Measurements from ENCODE around the gene UFL1. TPM values are rescaled to one million over a fixed set of nuclear protein-coding genes. Genes with fewer than 3 reads are reported as not detected.

The UFL1 gene
- total and polyA plus RNA-seq, 2 donors (not counting 3 experiments of a cell fraction or from before 2014, with no cell fraction given) = 3.4 to 18.3 TPM

DNA sequence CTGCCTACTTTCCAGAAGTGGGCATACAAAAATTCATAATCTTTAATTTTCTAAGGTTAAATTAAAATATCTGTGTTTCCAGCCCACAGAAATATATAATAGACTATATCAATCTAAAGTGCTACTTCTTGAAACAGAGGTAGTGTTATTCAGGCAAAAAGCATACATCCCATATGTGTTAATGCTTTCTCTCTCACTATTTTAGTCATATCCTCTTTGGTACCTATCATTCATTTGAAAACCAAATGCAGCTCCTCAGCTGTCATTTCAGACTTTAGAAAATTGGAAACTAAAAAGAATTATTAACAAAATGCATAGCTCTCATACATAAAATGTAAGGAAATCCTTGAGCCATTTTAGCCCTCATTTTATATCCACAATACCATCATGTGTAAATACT, 42.2 kb downstream of the UFL1 start:
- H3K9me3 ChIP-seq (replicated peaks; ENCODE audit: control insufficient read depth, insufficient read depth, low read length) = no peaks in the 10 kb centered on the region
- no peaks in the 10 kb centered on the region for H3K9me1 ChIP-seq (replicated peaks; ENCODE audit: control insufficient read depth, extremely low read depth, insufficient read depth, low read length)
- DNase-seq (ENCODE audit: low read depth, low spot score) (no peak), FAIRE-seq (no peak)
- dilution Hi-C loops (cut with MboI; ENCODE audit: extremely low pct_ligation_motif_present, low sequenced_read_pairs) (no loop called here), intact Hi-C loops (cut with micrococcal nuclease) (no loop called here)
- H2AFZ ChIP-seq (ENCODE audit: low read depth, low read length) = no peak overlapping the region
- no peak overlapping the region for H3K4me3 ChIP-seq (replicated peaks in 1 of 3; ENCODE audit: insufficient read depth in 1 of 3, low read depth in 1 of 3, low read length in 3 of 3)
- BruUV-seq (replicated peaks) = no TSS peak
- no peaks in the 10 kb centered on the region for H3K36me3 ChIP-seq (ENCODE audit: control insufficient read depth in 2 of 2, extremely low read depth in 1 of 2, insufficient read depth in 2 of 2, low read length in 2 of 2)
- H3K4me2 ChIP-seq (ENCODE audit: insufficient read depth, low read length) = no peak overlapping the region
- H3K4me1 ChIP-seq (ENCODE audit: control insufficient read depth, extremely low read depth, insufficient read depth, low read length) = no peaks in the 10 kb centered on the region
- H4K20me1 ChIP-seq (replicated peaks; ENCODE audit: control insufficient read depth, extremely low read depth, insufficient read depth, low read length) = no peaks in the 10 kb centered on the region
- TF ChIP-seq MYC (IDR thresholded peaks at IDR 0.05; ENCODE audit: low read depth, low read length) (no peak), POLR2A (IDR thresholded peaks at IDR 0.05; ENCODE audit: low read depth, low read length) (no peak), GATA2 (IDR thresholded peaks at IDR 0.05; ENCODE audit: insufficient read depth, insufficient read length, low read depth, low read length) (no peak), POLR2AphosphoS5 (IDR thresholded peaks at IDR 0.05; ENCODE audit: insufficient read depth, low read depth, low read length) (no peak), FOS (IDR thresholded peaks at IDR 0.05; ENCODE audit: borderline replicate concordance, insufficient read depth, low read length) (no peak)
- H3K27ac ChIP-seq (ENCODE audit: insufficient read depth, low read depth, low read length) = no peak overlapping the region
- POLR2A ChIA-PET = no interaction called here
- CTCF ChIA-PET = no interaction called here
- no peaks in the 10 kb centered on the region for H3K79me2 ChIP-seq (ENCODE audit: control insufficient read depth, insufficient read depth, low read length)
- H3K27me3 ChIP-seq (ENCODE audit: control insufficient read depth in 2 of 2, insufficient read depth in 2 of 2, low read length in 2 of 2) = no peaks in the 10 kb centered on the region
- H3K9ac ChIP-seq (replicated peaks; ENCODE audit: extremely low read depth, insufficient read depth, low read length) = no peak overlapping the region

DNA sequence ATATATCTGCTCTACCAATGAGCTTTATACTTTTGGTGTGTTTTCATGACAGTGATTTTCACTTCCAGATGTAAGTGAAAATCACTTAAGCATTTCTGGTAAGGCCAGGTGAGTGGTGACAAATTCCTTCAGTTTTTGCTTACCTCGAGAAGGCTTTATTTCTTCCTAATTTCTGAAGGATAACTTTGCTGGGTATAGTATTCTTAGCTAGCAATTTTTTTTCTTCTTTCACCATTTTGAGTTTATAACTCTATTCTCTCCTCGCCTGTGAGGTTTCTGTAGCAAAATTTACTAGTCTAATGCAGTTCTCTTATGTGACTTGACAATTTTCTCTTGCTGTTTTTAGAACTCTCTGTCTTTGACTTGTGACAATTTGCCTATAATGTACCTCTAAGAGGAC, 48.4 kb downstream of the UFL1 start:
- POLR2A ChIA-PET = no interaction called here
- Histone ChIP-seq H3K27me3 (ENCODE audit: control insufficient read depth in 2 of 2, insufficient read depth in 2 of 2, low read length in 2 of 2) (no peaks in the 10 kb centered on the region), H3K36me3 (ENCODE audit: control insufficient read depth in 2 of 2, extremely low read depth in 1 of 2, insufficient read depth in 2 of 2, low read length in 2 of 2) (no peaks in the 10 kb centered on the region), H3K4me1 (ENCODE audit: control insufficient read depth, extremely low read depth, insufficient read depth, low read length) (no peaks in the 10 kb centered on the region), H3K9me3 (replicated peaks; ENCODE audit: control insufficient read depth, insufficient read depth, low read length) (no peaks in the 10 kb centered on the region), H3K27ac (ENCODE audit: insufficient read depth, low read depth, low read length) (no peak overlapping the region), H4K20me1 (replicated peaks; ENCODE audit: control insufficient read depth, extremely low read depth, insufficient read depth, low read length) (no peaks in the 10 kb centered on the region), H3K4me2 (ENCODE audit: insufficient read depth, low read length) (no peak overlapping the region), H2AFZ (ENCODE audit: low read depth, low read length) (no peak overlapping the region), H3K79me2 (ENCODE audit: control insufficient read depth, insufficient read depth, low read length) (no peaks in the 10 kb centered on the region), H3K4me3 (replicated peaks in 1 of 3; ENCODE audit: insufficient read depth in 1 of 3, low read depth in 1 of 3, low read length in 3 of 3) (no peak overlapping the region), H3K9ac (replicated peaks; ENCODE audit: extremely low read depth, insufficient read depth, low read length) (no peak overlapping the region), H3K9me1 (replicated peaks; ENCODE audit: control insufficient read depth, extremely low read depth, insufficient read depth, low read length) (no peaks in the 10 kb centered on the region)
- dilution Hi-C loops (cut with MboI; ENCODE audit: extremely low pct_ligation_motif_present, low sequenced_read_pairs) = no loop called here
- BruUV-seq (replicated peaks) = no TSS peak
- CTCF ChIA-PET = no interaction called here
- FAIRE-seq = no peak
- TF ChIP-seq MYC (IDR thresholded peaks at IDR 0.05; ENCODE audit: low read depth, low read length) = no peak
- TF ChIP-seq POLR2AphosphoS5 (IDR thresholded peaks at IDR 0.05; ENCODE audit: insufficient read depth, low read depth, low read length) = no peak
- no peak for TF ChIP-seq EZH2 (IDR thresholded peaks at IDR 0.05; ENCODE audit: borderline replicate concordance, low read depth, low read length, severe bottlenecking)
- TF ChIP-seq, protein P1, sequence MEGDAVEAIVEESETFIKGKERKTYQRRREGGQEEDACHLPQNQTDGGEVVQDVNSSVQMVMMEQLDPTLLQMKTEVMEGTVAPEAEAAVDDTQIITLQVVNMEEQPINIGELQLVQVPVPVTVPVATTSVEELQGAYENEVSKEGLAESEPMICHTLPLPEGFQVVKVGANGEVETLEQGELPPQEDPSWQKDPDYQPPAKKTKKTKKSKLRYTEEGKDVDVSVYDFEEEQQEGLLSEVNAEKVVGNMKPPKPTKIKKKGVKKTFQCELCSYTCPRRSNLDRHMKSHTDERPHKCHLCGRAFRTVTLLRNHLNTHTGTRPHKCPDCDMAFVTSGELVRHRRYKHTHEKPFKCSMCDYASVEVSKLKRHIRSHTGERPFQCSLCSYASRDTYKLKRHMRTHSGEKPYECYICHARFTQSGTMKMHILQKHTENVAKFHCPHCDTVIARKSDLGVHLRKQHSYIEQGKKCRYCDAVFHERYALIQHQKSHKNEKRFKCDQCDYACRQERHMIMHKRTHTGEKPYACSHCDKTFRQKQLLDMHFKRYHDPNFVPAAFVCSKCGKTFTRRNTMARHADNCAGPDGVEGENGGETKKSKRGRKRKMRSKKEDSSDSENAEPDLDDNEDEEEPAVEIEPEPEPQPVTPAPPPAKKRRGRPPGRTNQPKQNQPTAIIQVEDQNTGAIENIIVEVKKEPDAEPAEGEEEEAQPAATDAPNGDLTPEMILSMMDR (IDR thresholded peaks at IDR 0.05; ENCODE audit: extremely low read depth in 1 of 2, insufficient read depth in 1 of 2, low read depth in 1 of 2, low read length in 2 of 2) = no peak
- no peak for TF ChIP-seq POLR2A (IDR thresholded peaks at IDR 0.05; ENCODE audit: low read depth, low read length)
- TF ChIP-seq GATA2 (IDR thresholded peaks at IDR 0.05; ENCODE audit: insufficient read depth, insufficient read length, low read depth, low read length) = no peak
- TF ChIP-seq, protein P2, sequence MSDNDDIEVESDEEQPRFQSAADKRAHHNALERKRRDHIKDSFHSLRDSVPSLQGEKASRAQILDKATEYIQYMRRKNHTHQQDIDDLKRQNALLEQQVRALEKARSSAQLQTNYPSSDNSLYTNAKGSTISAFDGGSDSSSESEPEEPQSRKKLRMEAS (IDR thresholded peaks at IDR 0.05; ENCODE audit: insufficient read depth, insufficient read length) = no peak
- no peak for TF ChIP-seq FOS (IDR thresholded peaks at IDR 0.05; ENCODE audit: borderline replicate concordance, insufficient read depth, low read length)
- TF ChIP-seq JUN (IDR thresholded peaks at IDR 0.05; ENCODE audit: borderline replicate concordance, insufficient read depth, insufficient read length, low read depth) = no peak
- intact Hi-C loops (cut with micrococcal nuclease) = no loop called here
- DNase-seq (ENCODE audit: low read depth, low spot score) = no peak

Data from endothelial cell of umbilical vein (primary cell).